PC-3 (cell line): Measurements from ENCODE around the gene KDM3B. TPM values are rescaled to one million over a fixed set of nuclear protein-coding genes. Genes with fewer than 3 reads are reported as not detected.
"Not testable (repeated sequence)": the region's sequence is repeated elsewhere in the genome, so short reads cannot be mapped to it uniquely, and the experiment has no call there.

Source experiments
- ATAC-seq: fragments of 200-7000 bp; cut with Tn5 transposase; 2 replicates; pipeline ENCODE4 v1.9.1; 2020; ENCODE audit warnings: mild to moderate bottlenecking, moderate library complexity
- BruUV-seq: library from RNA; stranded (reverse); fragments of 400-500 nt; replicated peaks from 2 replicates; lab custom pipeline; 2021; lab: Mats Ljungman, UMichigan
- CTCF ChIA-PET: fragments of 300-600 bp; sonication (Branson Sonifier 250); formaldehyde crosslinking; loops from one replicate; lab custom pipeline; 2022; ENCODE audit warnings: antibody characterized with exemption; lab: Charles Lee
- POLR2A ChIA-PET: fragments of 300-600 bp; sonication (Branson Sonifier 250); formaldehyde crosslinking; loops from one replicate; lab custom pipeline; 2022; ENCODE audit warnings: antibody characterized with exemption; ENCODE audit not compliant: unreplicated experiment; lab: Charles Lee
- DNase-seq: peaks from one replicate; pipeline ENCODE4 v3.0.0-alpha.2; 2015
- H2AFZ ChIP-seq: fragments of 300-600 bp; sonication (generic); 2 replicates; pipeline ENCODE4 v1.6.0; 2016; ENCODE audit warnings: antibody characterized with exemption, low read length
- H3F3A ChIP-seq: fragments of 300-600 bp; sonication (generic); one replicate; pipeline ENCODE4 v1.6.0; 2017; ENCODE audit warnings: antibody characterized with exemption, low read length, control low read depth, mild to moderate bottlenecking; ENCODE audit not compliant: unreplicated experiment
- H3K27ac ChIP-seq: fragments of 300-600 bp; sonication (generic); 2 replicates; pipeline ENCODE4 v1.5.1; 2016; ENCODE audit warnings: mild to moderate bottlenecking, low read length
- H3K27me3 ChIP-seq: fragments of 300-600 bp; sonication (generic); 2 replicates; pipeline ENCODE4 v1.6.1; 2016; ENCODE audit warnings: low read length, mixed read lengths
- H3K36me3 ChIP-seq: fragments of 300-600 bp; sonication (generic); 2 replicates; pipeline ENCODE4 v1.6.1; 2016; ENCODE audit warnings: low read depth, mixed run types, low read length, mixed read lengths
- H3K4me1 ChIP-seq: fragments of 300-600 bp; sonication (generic); 2 replicates; pipeline ENCODE4 v1.5.1; 2016; ENCODE audit warnings: low read length; ENCODE audit not compliant: insufficient read depth
- H3K4me2 ChIP-seq: fragments of 300-600 bp; sonication (generic); 2 replicates; pipeline ENCODE4 v1.6.0; 2016; ENCODE audit warnings: low read length
- H3K4me3 ChIP-seq: fragments of 300-600 bp; sonication (generic); 2 replicates; pipeline ENCODE4 v1.5.1; 2016; ENCODE audit warnings: mild to moderate bottlenecking, low read length, mixed read lengths
- H3K79me2 ChIP-seq: fragments of 300-600 bp; sonication (generic); 2 replicates; pipeline ENCODE4 v1.6.1; 2017; ENCODE audit warnings: low read length, mixed read lengths
- H3K9ac ChIP-seq: fragments of 300-600 bp; sonication (generic); 2 replicates; pipeline ENCODE4 v1.6.0; 2016; ENCODE audit warnings: mild to moderate bottlenecking, low read length
- H3K9me2 ChIP-seq: fragments of 300-600 bp; sonication (generic); replicated peaks from 2 replicates; pipeline ENCODE4 v1.6.1; 2016; ENCODE audit warnings: mixed run types, low read length, mixed read lengths
- H3K9me3 ChIP-seq: fragments of 300-600 bp; sonication (generic); 2 replicates; pipeline ENCODE4 v1.6.1; 2016; ENCODE audit warnings: low read length, mixed read lengths
- H4K20me1 ChIP-seq: fragments of 300-600 bp; sonication (generic); 2 replicates; pipeline ENCODE4 v1.6.1; 2016; ENCODE audit warnings: low read length, mixed read lengths
- CTCF ChIP-seq: fragments of 300-600 bp; sonication (generic); conservative IDR thresholded peaks from 2 replicates; pipeline ENCODE4 v1.5.1; 2017; ENCODE audit warnings: antibody characterized with exemption, low read depth, mild to moderate bottlenecking, low read length
- EZH2 ChIP-seq: fragments of 300-600 bp; sonication (generic); IDR thresholded peaks from one replicate; pipeline ENCODE4 v1.6.1; 2017; ENCODE audit warnings: antibody characterized with exemption, mild to moderate bottlenecking, low read length; ENCODE audit not compliant: unreplicated experiment
- EZH2phosphoT487 ChIP-seq: fragments of 300-600 bp; sonication (generic); IDR thresholded peaks from 2 replicates; pipeline ENCODE4 v1.6.1; 2018; ENCODE audit warnings: mild to moderate bottlenecking, antibody characterized with exemption, low read length, borderline replicate concordance
- intact Hi-C: fragments of 100-400 bp; cut with micrococcal nuclease; formaldehyde crosslinking; loops from 2 replicates; pipeline ENCODE4 v1.9.0; 2023
- total RNA-seq: library from RNA; depleted of rRNA; stranded (reverse); fragments of >200 nt; gene quantifications from 2 replicates; pipeline ENCODE4 v1.2.3, GENCODE V29; 2014

KDM3B gene
- total RNA-seq, 1 experiment from 2014 or later, result 21.7 TPM

- Histone ChIP-seq H3F3A (no peaks in the 10 kb centered on the region), H3K4me3 (no peak overlapping the region), H3K9me2 (no peaks in the 10 kb centered on the region), H3K27ac (no peak overlapping the region), H3K79me2 (no peaks in the 10 kb centered on the region), H3K4me2 (no peak overlapping the region), H2AFZ (no peak overlapping the region), H4K20me1 (no peaks in the 10 kb centered on the region), H3K4me1 (no peaks in the 10 kb centered on the region), H3K27me3 (no peaks in the 10 kb centered on the region), H3K36me3 (peaks cover 5% of the 10 kb centered on the region; the same call in 1 of the 2 replicates), H3K9ac (no peak overlapping the region), H3K9me3 (no peaks in the 10 kb centered on the region)
- TF ChIP-seq EZH2 (no peak), CTCF (no peak), EZH2phosphoT487 (no peak)
- CTCF ChIA-PET, result no interaction called here
- DNase-seq, result no peak
- no TSS peak for BruUV-seq
- ATAC-seq, result no peak
- POLR2A ChIA-PET, result no interaction called here
- intact Hi-C loops, result no loop called here
Observed at GRCh38 chr5:138402640-138403039, 50.2 kb downstream of the KDM3B start.

DNA sequence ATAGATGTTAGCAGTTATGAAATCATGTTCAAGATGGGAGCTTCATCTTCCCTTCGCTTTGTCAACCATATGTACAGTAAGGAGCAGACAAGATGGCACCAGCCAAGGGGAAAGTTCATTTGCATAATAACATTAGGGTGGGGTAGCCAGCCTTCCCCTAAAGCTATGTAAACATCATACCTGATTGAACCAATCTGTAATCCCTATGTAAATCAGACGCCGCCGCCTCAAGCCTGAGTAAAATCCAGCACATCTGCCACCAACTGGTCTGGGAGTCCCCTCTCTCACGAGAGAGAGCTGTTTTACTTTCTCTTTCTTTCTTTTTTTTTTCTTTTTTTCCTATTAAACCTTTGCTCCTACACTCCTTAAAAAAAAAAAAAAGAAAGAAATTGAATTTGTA is 55.5 kb downstream of the KDM3B start:
- Histone ChIP-seq H3F3A (no peaks in the 10 kb centered on the region), H4K20me1 (no peaks in the 10 kb centered on the region), H3K4me3 (no peak overlapping the region), H3K9me2 (no peaks in the 10 kb centered on the region), H3K9me3 (no peaks in the 10 kb centered on the region), H3K36me3 (peaks cover 3% of the 10 kb centered on the region), H3K27me3 (no peaks in the 10 kb centered on the region), H3K4me1 (no peaks in the 10 kb centered on the region), H3K79me2 (no peaks in the 10 kb centered on the region), H3K9ac (no peak overlapping the region), H3K27ac (no peak overlapping the region), H2AFZ (no peak overlapping the region), H3K4me2 (no peak overlapping the region)
- DNase-seq (no peak), ATAC-seq (no peak)
- TF ChIP-seq CTCF (no peak), EZH2 (no peak), EZH2phosphoT487 (no peak)
- no TSS peak for BruUV-seq
- POLR2A ChIA-PET, result no interaction called here
- intact Hi-C loops, result no loop called here
- CTCF ChIA-PET, result no interaction called here

DNA sequence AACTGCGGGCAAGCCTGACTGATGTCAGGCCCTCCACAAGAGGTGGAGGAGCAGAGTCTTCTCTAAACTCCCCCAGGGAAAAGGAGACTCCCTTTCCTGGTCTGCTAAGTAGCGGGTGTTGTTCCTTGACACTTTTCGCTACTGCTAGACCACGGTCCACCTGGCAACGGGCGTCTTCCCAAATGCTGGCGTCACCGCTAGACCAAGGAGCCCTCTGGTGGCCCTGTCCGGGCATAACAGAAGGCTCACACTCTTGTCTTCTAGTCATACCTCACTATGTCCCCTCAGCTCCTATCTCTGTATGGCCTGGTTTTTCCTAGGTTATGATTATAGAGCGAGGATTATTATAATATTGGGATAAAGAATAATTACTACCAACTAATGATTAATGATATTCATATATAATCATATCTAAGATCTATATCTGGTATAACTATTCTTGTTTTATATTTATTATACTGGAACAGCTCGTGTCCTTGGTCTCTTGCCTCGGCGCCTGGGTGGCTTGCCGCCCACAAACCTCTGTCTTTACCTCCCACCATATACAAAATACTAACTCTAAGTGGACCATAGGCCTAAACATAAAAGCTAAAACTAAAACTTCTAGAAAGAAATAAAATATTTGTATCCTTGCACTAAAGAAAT is 58.6 kb downstream of the KDM3B start:
- DNase-seq, result peak; percentile 38
- intact Hi-C loops, H3K9me2 ChIP-seq, H3K9ac ChIP-seq, H3K27me3 ChIP-seq, H3K4me2 ChIP-seq, H3K36me3 ChIP-seq, H4K20me1 ChIP-seq, H3K9me3 ChIP-seq, H3F3A ChIP-seq, POLR2A ChIA-PET, H3K4me1 ChIP-seq, BruUV-seq, H3K4me3 ChIP-seq, H3K27ac ChIP-seq, H2AFZ ChIP-seq, ATAC-seq, H3K79me2 ChIP-seq: not testable (repeated sequence)
- CTCF ChIA-PET, result interaction anchor here (0.7 kb wide), 1 partner anchor 319 kb away, joined by 3 read pairs; no protein-coding TSS in a partner anchor
